PFSK-1 (cell line): ENCODE measurements around the gene SELENBP1.

Source experiments
- REST ChIP-seq, 2 experiments: IDR thresholded peaks; 2 replicates each; pipeline versions ENCODE4 v1.6.1 to v1.8.0; 2011 to 2012; ENCODE audit warnings: low read depth in 2 of 2, low read length in 2 of 2, control low read depth in 1 of 2, inconsistent platforms in 1 of 2, mild to moderate bottlenecking in 1 of 2, moderate library complexity in 1 of 2; ENCODE audit not compliant: insufficient read depth in 1 of 2
- SIN3A ChIP-seq: IDR thresholded peaks from 2 replicates; pipeline ENCODE4 v1.6.1; 2012; ENCODE audit warnings: mild to moderate bottlenecking, low read length, moderate library complexity, borderline replicate concordance; ENCODE audit not compliant: insufficient read depth

GRCh38 chr1:151334822-151335221 is 37.7 kb downstream of the SELENBP1 start:
- no peak for TF ChIP-seq REST (IDR thresholded peaks at IDR 0.05; ENCODE audit: insufficient read depth in 1 of 2, low read depth in 2 of 2, low read length in 2 of 2)
- no peak for TF ChIP-seq SIN3A
